Hepatocyte (in vitro differentiated cells): Measurements from ENCODE around the gene HEXD. TPM values are rescaled to one million over a fixed set of nuclear protein-coding genes. Genes with fewer than 3 reads are reported as not detected.

ENCODE experiments used
- DNase-seq: peaks from one replicate; pipeline ENCODE4 v3.0.0-alpha.2; 2016; ENCODE audit warnings: low spot score
- H2AFZ ChIP-seq: fragments of 200-600 bp; sonication (generic); 2 replicates; pipeline ENCODE4 v1.6.0; 2016; ENCODE audit warnings: antibody characterized with exemption, mild to moderate bottlenecking
- H3K27ac ChIP-seq: fragments of 200-600 bp; sonication (generic); 2 replicates; pipeline ENCODE4 v1.5.1; 2016; ENCODE audit warnings: mild to moderate bottlenecking
- H3K27me3 ChIP-seq: fragments of 200-600 bp; sonication (generic); 2 replicates; pipeline ENCODE4 v1.6.1; 2016
- H3K36me3 ChIP-seq: fragments of 200-600 bp; sonication (generic); replicated peaks from 2 replicates; pipeline ENCODE4 v1.5.1; 2016; ENCODE audit warnings: low read depth; ENCODE audit not compliant: insufficient read depth
- H3K4me1 ChIP-seq: fragments of 200-600 bp; sonication (generic); 2 replicates; pipeline ENCODE4 v1.5.1; 2016; ENCODE audit warnings: mild to moderate bottlenecking, moderate library complexity; ENCODE audit not compliant: insufficient read depth
- H3K4me2 ChIP-seq: fragments of 200-600 bp; sonication (generic); 2 replicates; pipeline ENCODE4 v1.6.0; 2016
- H3K4me3 ChIP-seq: fragments of 200-600 bp; sonication (generic); 2 replicates; pipeline ENCODE4 v1.5.1; 2016; ENCODE audit warnings: mild to moderate bottlenecking
- H3K79me2 ChIP-seq: fragments of 200-600 bp; sonication (generic); 2 replicates; pipeline ENCODE4 v1.6.0; 2017; ENCODE audit warnings: mild to moderate bottlenecking
- H3K9me2 ChIP-seq: fragments of 200-600 bp; sonication (generic); replicated peaks from 2 replicates; pipeline ENCODE4 v1.6.0; 2017; ENCODE audit warnings: mild to moderate bottlenecking; ENCODE audit not compliant: insufficient read depth
- H3K9me3 ChIP-seq: fragments of 200-600 bp; sonication (generic); 2 replicates; pipeline ENCODE4 v1.5.1; 2016; ENCODE audit warnings: low read depth, mild to moderate bottlenecking
- H4K20me1 ChIP-seq: fragments of 200-600 bp; sonication (generic); 2 replicates; pipeline ENCODE4 v1.6.0; 2016; ENCODE audit warnings: mild to moderate bottlenecking; ENCODE audit not compliant: insufficient read depth, poor library complexity, severe bottlenecking
- EZH2 ChIP-seq: fragments of 200-600 bp; sonication (generic); IDR thresholded peaks from 2 replicates; pipeline ENCODE4 v1.6.1; 2016; ENCODE audit warnings: antibody characterized with exemption, mild to moderate bottlenecking, borderline replicate concordance
- EZH2phosphoT487 ChIP-seq: fragments of 200-600 bp; sonication (generic); IDR thresholded peaks from one replicate; pipeline ENCODE4 v1.6.1; 2018; ENCODE audit warnings: antibody characterized with exemption, mild to moderate bottlenecking, low read depth, moderate library complexity; ENCODE audit not compliant: unreplicated experiment, severe bottlenecking
- WGBS: methylation state at CpG from one replicate; pipeline ENCODE4 v1.1.6; 2016; ENCODE audit warnings: low lambda C conversion rate; ENCODE audit errors: missing lambda C conversion rate; 5-methylcytosine and 5-hydroxymethylcytosine counted together
- polyA plus RNA-seq: library from polyadenylated mRNA; unstranded; fragments of >200 nt; fragmentation: Nextera tagmentation; extraction: Ambion mirVana; gene quantifications from 2 replicates; pipeline ENCODE4 v1.2.1, GENCODE V29; 2016
- total RNA-seq: library from RNA; depleted of rRNA; stranded (reverse); fragments of >200 nt; gene quantifications from 2 replicates; pipeline ENCODE4 v1.2.3, GENCODE V29; 2014
- TF ChIP-seq, protein P1 (sequence below): fragments of 200-600 bp; sonication (generic); IDR thresholded peaks from 2 replicates; pipeline ENCODE4 v1.5.1; 2016; ENCODE audit warnings: antibody characterized with exemption, mild to moderate bottlenecking; ENCODE audit not compliant: poor library complexity

The HEXD gene
- total and polyA plus RNA-seq, 2 experiments from 2014 or later: 32.6 to 46.0 TPM

DNA sequence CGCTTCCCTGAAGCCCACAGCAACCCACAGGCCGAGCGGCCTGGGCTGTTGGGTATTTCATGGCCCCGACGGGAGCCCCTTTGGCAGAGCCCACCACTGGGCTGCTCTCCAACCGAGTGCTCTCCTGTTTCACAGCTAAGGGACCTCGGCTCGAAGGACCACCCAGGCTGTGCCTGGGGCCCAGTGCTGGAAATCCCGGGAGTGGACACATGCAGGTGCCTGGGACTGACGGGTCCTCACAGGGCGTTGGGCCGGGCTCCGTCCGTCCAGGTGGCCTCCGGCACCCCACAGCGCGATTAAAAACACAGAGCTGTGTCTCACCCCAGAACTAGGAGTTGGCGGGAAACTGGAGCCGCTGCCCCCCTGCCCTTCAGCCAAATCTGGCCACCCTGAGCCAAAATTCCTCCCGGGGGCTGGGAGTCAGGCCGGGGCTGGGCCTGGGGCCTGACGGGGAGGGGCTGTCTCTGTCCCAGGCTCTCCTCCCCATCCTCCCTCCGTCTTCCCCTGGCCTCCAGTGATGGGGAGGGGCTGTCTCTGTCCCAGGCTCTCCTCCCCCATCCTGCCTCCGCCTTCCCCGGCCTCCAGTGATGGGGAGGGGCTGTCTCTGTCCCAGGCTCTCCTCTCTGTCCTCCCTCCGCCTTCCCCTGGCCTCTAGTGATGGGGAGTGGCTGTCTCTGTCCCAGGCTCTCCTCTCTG is 32.4 kb upstream of the HEXD start:
- Histone ChIP-seq H3K79me2 (no peaks in the 10 kb centered on the region), H3K36me3 (no peaks in the 10 kb centered on the region), H3K9me2 (no peaks in the 10 kb centered on the region), H3K4me2 (peak overlapping the region; percentile 42), H3K4me1 (peaks cover 14% of the 10 kb centered on the region), H2AFZ (no peak overlapping the region), H3K4me3 (no peak overlapping the region), H3K27ac (peak overlapping the region; percentile 83), H3K27me3 (no peaks in the 10 kb centered on the region), H4K20me1 (no peaks in the 10 kb centered on the region), H3K9me3 (no peaks in the 10 kb centered on the region)
- DNase-seq: peak; percentile 58
- TF ChIP-seq EZH2phosphoT487 (no peak), EZH2 (no peak)
- TF ChIP-seq, protein P1, sequence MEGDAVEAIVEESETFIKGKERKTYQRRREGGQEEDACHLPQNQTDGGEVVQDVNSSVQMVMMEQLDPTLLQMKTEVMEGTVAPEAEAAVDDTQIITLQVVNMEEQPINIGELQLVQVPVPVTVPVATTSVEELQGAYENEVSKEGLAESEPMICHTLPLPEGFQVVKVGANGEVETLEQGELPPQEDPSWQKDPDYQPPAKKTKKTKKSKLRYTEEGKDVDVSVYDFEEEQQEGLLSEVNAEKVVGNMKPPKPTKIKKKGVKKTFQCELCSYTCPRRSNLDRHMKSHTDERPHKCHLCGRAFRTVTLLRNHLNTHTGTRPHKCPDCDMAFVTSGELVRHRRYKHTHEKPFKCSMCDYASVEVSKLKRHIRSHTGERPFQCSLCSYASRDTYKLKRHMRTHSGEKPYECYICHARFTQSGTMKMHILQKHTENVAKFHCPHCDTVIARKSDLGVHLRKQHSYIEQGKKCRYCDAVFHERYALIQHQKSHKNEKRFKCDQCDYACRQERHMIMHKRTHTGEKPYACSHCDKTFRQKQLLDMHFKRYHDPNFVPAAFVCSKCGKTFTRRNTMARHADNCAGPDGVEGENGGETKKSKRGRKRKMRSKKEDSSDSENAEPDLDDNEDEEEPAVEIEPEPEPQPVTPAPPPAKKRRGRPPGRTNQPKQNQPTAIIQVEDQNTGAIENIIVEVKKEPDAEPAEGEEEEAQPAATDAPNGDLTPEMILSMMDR: no peak
- 53% methylated on average over 19 of the region's 26 CpGs for WGBS

DNA sequence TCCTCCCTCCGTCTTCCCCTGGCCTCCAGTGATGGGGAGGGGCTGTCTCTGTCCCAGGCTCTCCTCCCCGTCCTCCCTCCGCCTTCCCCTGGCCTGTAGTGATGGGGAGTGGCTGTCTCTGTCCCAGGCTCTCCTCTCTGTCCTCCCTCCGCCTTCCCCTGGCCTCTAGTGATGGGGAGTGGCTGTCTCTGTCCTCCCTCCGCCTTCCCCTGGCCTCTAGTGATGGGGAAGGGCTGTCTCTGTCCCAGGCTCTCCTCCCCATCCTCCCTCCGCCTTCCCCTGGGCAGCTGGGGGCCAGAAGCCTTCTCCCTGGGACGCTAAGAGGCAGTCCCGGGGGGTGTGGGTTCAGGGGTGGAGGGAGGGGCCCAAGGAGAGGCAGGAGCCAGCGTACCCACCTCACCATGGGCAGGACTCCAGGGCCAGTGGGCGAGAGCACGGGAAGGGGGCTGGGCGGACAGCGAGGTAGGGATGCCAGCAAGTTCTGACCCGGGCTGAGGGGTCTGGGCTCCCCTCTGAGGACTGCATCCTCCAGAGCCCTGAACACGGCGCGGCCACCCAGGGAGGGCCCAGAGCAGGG is 31.8 kb upstream of the HEXD start:
- Histone ChIP-seq H3K27ac (peak overlapping the region; percentile 83), H3K79me2 (no peaks in the 10 kb centered on the region)
- WGBS: 69% methylated on average over 12 of the region's 17 CpGs

DNA sequence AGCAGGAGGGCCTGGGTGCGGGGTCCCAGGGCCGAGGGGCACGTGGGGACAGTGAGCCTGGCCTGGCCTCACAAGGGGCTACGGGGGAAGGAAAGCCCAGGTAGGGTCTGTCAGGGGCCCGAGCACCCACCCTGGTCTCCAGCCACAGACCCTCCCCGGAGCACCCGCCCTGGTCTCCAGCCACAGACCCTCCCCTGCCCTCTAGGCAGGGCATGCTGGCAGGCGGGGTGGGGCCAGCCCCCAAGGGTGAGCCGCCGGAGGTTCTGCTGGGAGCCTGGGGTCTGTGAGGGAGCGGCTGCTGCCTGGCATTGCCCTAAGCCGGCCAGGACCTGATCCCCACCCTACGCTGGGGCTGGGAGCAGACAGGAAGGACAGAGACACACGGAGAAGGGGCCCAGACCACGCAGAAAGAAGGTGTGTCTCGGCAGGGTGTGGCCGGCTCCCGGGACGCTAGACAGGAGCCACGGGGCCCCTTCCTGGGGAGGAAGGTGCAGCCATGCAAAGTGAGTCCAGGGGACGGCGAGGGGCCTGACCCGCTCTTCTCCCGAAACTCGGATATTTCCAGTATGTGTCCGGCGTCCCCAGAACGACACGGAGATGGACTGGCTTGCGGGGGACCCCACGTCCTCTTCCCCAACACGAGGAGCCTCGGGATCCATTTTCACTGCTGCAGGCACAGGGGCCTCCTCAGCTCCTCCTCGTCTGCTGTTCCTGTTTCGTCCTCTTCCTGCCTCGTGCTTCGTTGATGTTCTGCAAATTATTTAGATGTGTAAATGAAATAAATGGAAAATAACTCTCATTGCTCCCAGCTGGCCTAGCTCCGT is 31.1 kb upstream of the HEXD start:
- peaks cover 14% of the 10 kb centered on the region for H3K4me1 ChIP-seq
- TF ChIP-seq EZH2: no peak
- TF ChIP-seq EZH2phosphoT487: no peak
- TF ChIP-seq, protein P1: no peak
- no peaks in the 10 kb centered on the region for H3K9me2 ChIP-seq
- DNase-seq: no peak
- peak overlapping the region; percentile 83 for H3K27ac ChIP-seq
- H3K4me2 ChIP-seq: peak overlapping the region; percentile 62
- no peaks in the 10 kb centered on the region for H3K79me2 ChIP-seq
- WGBS: 80% methylated on average over 32 of the region's 38 CpGs
- H3K4me3 ChIP-seq: no peak overlapping the region
- no peaks in the 10 kb centered on the region for H3K9me3 ChIP-seq
- no peaks in the 10 kb centered on the region for H4K20me1 ChIP-seq
- H2AFZ ChIP-seq: no peak overlapping the region
- H3K36me3 ChIP-seq: no peaks in the 10 kb centered on the region
- H3K27me3 ChIP-seq: no peaks in the 10 kb centered on the region

More for the DNA sequence above, 31.8 kb upstream of the HEXD start:
- peak overlapping the region; percentile 62 for H3K4me2 ChIP-seq
- H3K4me1 ChIP-seq: peaks cover 14% of the 10 kb centered on the region
- no peaks in the 10 kb centered on the region for H4K20me1 ChIP-seq
- no peak for TF ChIP-seq EZH2phosphoT487
- TF ChIP-seq, protein P1: no peak
- TF ChIP-seq EZH2: no peak
- no peaks in the 10 kb centered on the region for H3K27me3 ChIP-seq
- H3K9me2 ChIP-seq: no peaks in the 10 kb centered on the region
- H3K36me3 ChIP-seq: no peaks in the 10 kb centered on the region
- no peak for DNase-seq
- no peaks in the 10 kb centered on the region for H3K9me3 ChIP-seq
- H2AFZ ChIP-seq: no peak overlapping the region
- H3K4me3 ChIP-seq: no peak overlapping the region
